Measurements from ENCODE around the gene ELFN2.

DNA sequence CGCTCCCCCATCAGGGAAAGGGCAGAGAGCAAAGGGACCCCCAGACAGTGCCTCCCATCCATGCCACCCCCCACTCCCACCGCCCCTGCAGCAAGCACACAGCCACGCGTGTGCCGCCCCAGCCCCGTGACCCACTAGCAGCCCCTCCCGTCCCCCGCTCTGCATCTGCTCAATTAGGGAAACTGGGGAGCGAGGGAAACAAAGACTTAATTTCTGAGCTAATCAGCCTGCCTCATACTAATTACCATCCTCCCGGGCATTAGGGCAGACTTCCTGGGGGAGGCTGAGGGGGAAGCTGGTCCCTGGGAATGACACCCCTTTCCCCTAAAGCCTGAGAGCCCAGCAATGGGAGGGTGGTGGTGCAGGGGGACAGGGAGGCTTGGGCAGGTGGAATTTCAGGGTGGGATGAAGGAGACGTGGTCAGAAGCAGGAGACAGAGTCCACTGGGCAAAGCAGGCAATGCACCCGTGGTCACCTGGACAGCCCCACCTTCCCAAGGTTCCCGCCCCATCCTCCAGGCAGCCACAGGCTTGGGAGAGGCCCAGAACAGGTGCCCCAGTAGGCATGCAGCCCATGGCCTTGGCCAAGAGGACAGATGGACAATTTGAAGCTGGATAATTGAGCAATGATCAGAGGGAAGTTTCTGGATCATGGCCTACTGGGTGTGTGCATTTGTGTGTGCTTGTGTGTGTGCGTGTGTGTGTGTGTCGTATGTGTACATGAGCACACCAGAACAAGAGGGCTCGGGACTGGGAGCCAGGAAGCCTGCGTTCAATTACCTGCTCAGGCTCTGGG, 20.6 kb downstream of the ELFN2 start:
- TF ChIP-seq POLR2AphosphoS5 (IDR thresholded peaks at IDR 0.05; ENCODE audit: insufficient read depth, low read depth, low read length) (no peak), JUN (IDR thresholded peaks at IDR 0.05; ENCODE audit: borderline replicate concordance, insufficient read depth, insufficient read length, low read depth) (no peak), POLR2A (IDR thresholded peaks at IDR 0.05; ENCODE audit: low read depth, low read length) (no peak), EZH2 (IDR thresholded peaks at IDR 0.05; ENCODE audit: borderline replicate concordance, low read depth, low read length, severe bottlenecking) (no peak), FOS (IDR thresholded peaks at IDR 0.05; ENCODE audit: borderline replicate concordance, insufficient read depth, low read length) (no peak), GATA2 (IDR thresholded peaks at IDR 0.05; ENCODE audit: insufficient read depth, insufficient read length, low read depth, low read length) (no peak)
- TF ChIP-seq, protein P1, sequence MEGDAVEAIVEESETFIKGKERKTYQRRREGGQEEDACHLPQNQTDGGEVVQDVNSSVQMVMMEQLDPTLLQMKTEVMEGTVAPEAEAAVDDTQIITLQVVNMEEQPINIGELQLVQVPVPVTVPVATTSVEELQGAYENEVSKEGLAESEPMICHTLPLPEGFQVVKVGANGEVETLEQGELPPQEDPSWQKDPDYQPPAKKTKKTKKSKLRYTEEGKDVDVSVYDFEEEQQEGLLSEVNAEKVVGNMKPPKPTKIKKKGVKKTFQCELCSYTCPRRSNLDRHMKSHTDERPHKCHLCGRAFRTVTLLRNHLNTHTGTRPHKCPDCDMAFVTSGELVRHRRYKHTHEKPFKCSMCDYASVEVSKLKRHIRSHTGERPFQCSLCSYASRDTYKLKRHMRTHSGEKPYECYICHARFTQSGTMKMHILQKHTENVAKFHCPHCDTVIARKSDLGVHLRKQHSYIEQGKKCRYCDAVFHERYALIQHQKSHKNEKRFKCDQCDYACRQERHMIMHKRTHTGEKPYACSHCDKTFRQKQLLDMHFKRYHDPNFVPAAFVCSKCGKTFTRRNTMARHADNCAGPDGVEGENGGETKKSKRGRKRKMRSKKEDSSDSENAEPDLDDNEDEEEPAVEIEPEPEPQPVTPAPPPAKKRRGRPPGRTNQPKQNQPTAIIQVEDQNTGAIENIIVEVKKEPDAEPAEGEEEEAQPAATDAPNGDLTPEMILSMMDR (IDR thresholded peaks at IDR 0.05; ENCODE audit: extremely low read depth in 1 of 2, insufficient read depth in 1 of 2, low read depth in 1 of 2, low read length in 2 of 2): no peak
- TF ChIP-seq, protein P2, sequence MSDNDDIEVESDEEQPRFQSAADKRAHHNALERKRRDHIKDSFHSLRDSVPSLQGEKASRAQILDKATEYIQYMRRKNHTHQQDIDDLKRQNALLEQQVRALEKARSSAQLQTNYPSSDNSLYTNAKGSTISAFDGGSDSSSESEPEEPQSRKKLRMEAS (IDR thresholded peaks at IDR 0.05; ENCODE audit: insufficient read depth, insufficient read length): no peak

Measured in endothelial cell of umbilical vein (primary cell).